Activated naive CD4-positive, alpha-beta T cell treated with anti-CD3 and anti-CD28 coated beads for 36 hours (primary cell): ENCODE data around the gene IP6K2. TPM values are rescaled to one million over a fixed set of nuclear protein-coding genes. Genes with fewer than 3 reads are reported as not detected.

Source experiments
- CTCF ChIA-PET: fragments of 350-600 bp; sonication (Branson Sonifier 250); formaldehyde crosslinking; loops from one replicate; lab custom pipeline; 2021; ENCODE audit warnings: antibody characterized with exemption; lab: Charles Lee
- DNase-seq: peaks from one replicate; pipeline ENCODE4 v3.0.0-alpha.2; 2020
- H3K27ac Mint-ChIP-seq: one replicate; pipeline ENCODE4 v1.8.0; 2021; ENCODE audit warnings: mild to moderate bottlenecking, mixed read lengths
- H3K27me3 Mint-ChIP-seq: one replicate; pipeline ENCODE4 v1.8.0; 2021; ENCODE audit warnings: low read depth, mixed read lengths
- H3K36me3 Mint-ChIP-seq: one replicate; pipeline ENCODE4 v1.8.0; 2021; ENCODE audit warnings: low read depth, mixed read lengths
- H3K4me1 Mint-ChIP-seq: one replicate; pipeline ENCODE4 v1.8.0; 2021; ENCODE audit warnings: low read depth, mixed read lengths
- H3K4me3 Mint-ChIP-seq: one replicate; pipeline ENCODE4 v1.8.0; 2021; ENCODE audit warnings: mild to moderate bottlenecking, moderate library complexity, mixed read lengths
- H3K9me3 Mint-ChIP-seq: one replicate; pipeline ENCODE4 v1.8.0; 2021; ENCODE audit warnings: mixed read lengths
- intact Hi-C: fragments of 100-400 bp; cut with micrococcal nuclease; formaldehyde crosslinking; loops from one replicate; pipeline ENCODE4 v1.15.1; 2023
- total RNA-seq, 2 experiments: library from RNA; stranded (reverse); gene quantifications; one replicate each; pipeline ENCODE4 v1.2.3, GENCODE V29; 2021

Gene IP6K2
- total RNA-seq, 2 experiments from 2014 or later: 64.3 to 68.3 TPM

DNA sequence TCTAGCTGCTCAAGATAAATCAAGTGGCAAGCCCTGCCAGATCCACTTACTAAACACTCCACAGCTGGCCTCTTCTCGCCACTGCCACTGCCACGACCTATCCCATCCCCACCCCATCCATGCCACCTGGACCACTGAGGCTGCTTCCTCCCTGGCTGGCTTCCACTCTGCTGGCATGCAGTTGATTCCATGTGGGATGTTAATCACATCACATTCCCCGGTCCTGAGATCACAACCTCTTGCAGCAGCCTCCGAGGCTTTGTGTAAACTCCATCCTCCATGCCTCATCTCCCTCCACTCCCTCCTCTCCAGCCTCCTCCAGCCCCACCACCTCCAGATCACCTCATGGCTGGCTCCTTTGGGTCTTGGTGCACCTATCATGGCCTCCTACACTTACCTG lies 39.0 kb downstream of the IP6K2 start:
- Mint-ChIP-seq H3K27ac (no peak overlapping the region), H3K4me1 (peaks cover 6% of the 10 kb centered on the region), H3K4me3 (no peak overlapping the region), H3K27me3 (no peaks in the 10 kb centered on the region), H3K9me3 (no peaks in the 10 kb centered on the region), H3K36me3 (peaks cover 25% of the 10 kb centered on the region)
- intact Hi-C loops: no loop called here
- no peak for DNase-seq
- CTCF ChIA-PET: no interaction called here

GRCh38 chr3:48674505-48674904 lies 42.5 kb downstream of the IP6K2 start:
- intact Hi-C loops: no loop called here
- DNase-seq: no peak
- CTCF ChIA-PET: interaction anchor here (1.3 to 1.4 kb wide), 2 partner anchors 10 to 239 kb away, joined by 4 to 6 read pairs; no protein-coding TSS in a partner anchor
- Mint-ChIP-seq H3K27ac (no peak overlapping the region), H3K36me3 (peaks cover 20% of the 10 kb centered on the region), H3K4me1 (no peaks in the 10 kb centered on the region), H3K4me3 (no peak overlapping the region), H3K27me3 (no peaks in the 10 kb centered on the region), H3K9me3 (no peaks in the 10 kb centered on the region)

GRCh38 chr3:48672522-48672921 lies 44.5 kb downstream of the IP6K2 start:
- DNase-seq: no peak
- no peaks in the 10 kb centered on the region for H3K4me1 Mint-ChIP-seq
- peaks cover 12% of the 10 kb centered on the region for H3K36me3 Mint-ChIP-seq
- no peaks in the 10 kb centered on the region for H3K27me3 Mint-ChIP-seq
- intact Hi-C loops: no loop called here
- H3K9me3 Mint-ChIP-seq: no peaks in the 10 kb centered on the region
- CTCF ChIA-PET: interaction anchor here (0.6 to 1.1 kb wide), 2 partner anchors 16 to 60 kb away, joined by 3 read pairs; no protein-coding TSS in a partner anchor
- H3K4me3 Mint-ChIP-seq: no peak overlapping the region
- H3K27ac Mint-ChIP-seq: no peak overlapping the region

- CTCF ChIA-PET: interaction anchor here (0.5 to 1.6 kb wide), 4 partner anchors 9 to 24 kb away, joined by 3 to 6 read pairs (median 3); no protein-coding TSS in a partner anchor
- intact Hi-C loops: loop anchor here (2.0 to 5.0 kb wide), 3 partner anchors 52 to 218 kb away; partner anchors contain the start of genes ATRIP, IP6K2 and PFKFB4
- H3K27me3 Mint-ChIP-seq: peaks cover 29% of the 10 kb centered on the region
- peaks cover 5% of the 10 kb centered on the region for H3K36me3 Mint-ChIP-seq
- H3K4me3 Mint-ChIP-seq: no peak overlapping the region
- peaks cover 17% of the 10 kb centered on the region for H3K4me1 Mint-ChIP-seq
- DNase-seq: no peak
- no peaks in the 10 kb centered on the region for H3K9me3 Mint-ChIP-seq
- H3K27ac Mint-ChIP-seq: no peak overlapping the region
These were observed 52.1 kb downstream of the IP6K2 start for GRCh38 chr3:48664929-48665328.

GRCh38 chr3:48664313-48664644 lies 52.7 kb downstream of the IP6K2 start:
- Mint-ChIP-seq H3K27me3 (peaks cover 34% of the 10 kb centered on the region), H3K9me3 (no peaks in the 10 kb centered on the region), H3K4me1 (peaks cover 17% of the 10 kb centered on the region), H3K27ac (no peak overlapping the region), H3K36me3 (peaks cover 5% of the 10 kb centered on the region), H3K4me3 (peak overlapping the region; percentile 38)
- DNase-seq: no peak
- CTCF ChIA-PET: interaction anchor here (0.6 to 1.6 kb wide), 4 partner anchors 10 to 102 kb away, joined by 3 to 6 read pairs (median 3); no protein-coding TSS in a partner anchor
- intact Hi-C loops: loop anchor here (2.0 to 5.0 kb wide), 3 partner anchors 53 to 217 kb away; partner anchors contain the start of genes ATRIP, IP6K2 and PFKFB4

GRCh38 chr3:48663489-48664312 lies 53.3 kb downstream of the IP6K2 start:
- peaks cover 35% of the 10 kb centered on the region for H3K27me3 Mint-ChIP-seq

DNA sequence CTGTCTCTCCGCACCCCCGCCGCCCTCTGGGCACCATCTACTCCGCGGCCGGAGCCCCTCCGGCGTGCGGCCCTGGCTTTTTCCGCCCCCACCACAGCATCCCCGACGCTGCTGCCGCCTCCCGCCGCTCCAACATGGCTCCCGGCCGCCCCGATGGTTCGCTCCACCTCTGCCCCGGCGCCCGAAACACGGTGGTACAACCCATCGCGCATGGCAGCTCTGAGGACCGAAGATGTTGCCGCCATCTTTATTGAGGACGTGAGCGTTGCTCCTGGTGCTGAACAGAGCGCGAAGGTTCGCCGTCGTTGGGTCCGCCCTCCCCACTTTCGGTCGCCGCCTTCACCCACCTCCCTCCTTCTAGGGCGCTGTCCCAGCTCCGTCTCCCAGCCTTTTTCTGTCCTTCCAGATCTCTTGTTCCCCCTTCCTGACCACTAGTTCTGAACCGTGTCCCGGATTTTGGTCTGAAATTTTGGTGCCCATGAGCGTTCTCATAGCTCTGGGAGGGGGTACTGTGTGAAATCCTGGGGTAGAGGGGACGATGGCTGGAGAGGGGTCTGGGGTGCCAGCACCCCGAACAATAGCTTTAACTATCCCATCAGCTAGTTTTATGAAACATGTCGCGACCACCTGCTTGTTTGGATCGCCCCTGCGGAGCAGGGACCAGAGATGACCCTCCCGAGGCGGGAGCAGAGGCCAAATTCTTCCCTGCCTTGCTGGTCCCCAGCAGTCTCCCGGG lies 54.1 kb downstream of the IP6K2 start, which contains the start of gene CELSR3:
Gene CELSR3, minus strand, starts transcription at position 134 of the 736 bp plus-strand sequence. CDS start 252 bp downstream, outside the sequence.
- Mint-ChIP-seq H3K27me3 (peaks cover 36% of the 10 kb centered on the region), H3K4me3 (peak within 1 kb of the TSS; percentile 84), H3K36me3 (peaks cover 5% of the 10 kb centered on the region), H3K27ac (peak within 1 kb of the TSS; percentile 61), H3K9me3 (no peaks in the 10 kb centered on the region), H3K4me1 (peaks cover 17% of the 10 kb centered on the region)
- DNase-seq: peak; percentile 68
- CTCF ChIA-PET: interaction anchor here (1.5 kb wide), 1 partner anchor 17 kb away, joined by 3 read pairs; no protein-coding TSS in a partner anchor
- intact Hi-C loops: loop anchor here (5.0 kb wide), 2 partner anchors 54 to 216 kb away; partner anchors contain the start of genes ATRIP and IP6K2

More at GRCh38 chr3:48663489-48664312, 53.3 kb downstream of the IP6K2 start:
- H3K9me3 Mint-ChIP-seq: no peaks in the 10 kb centered on the region
- intact Hi-C loops: loop anchor here (2.0 to 5.0 kb wide), 3 partner anchors 54 to 216 kb away; partner anchors contain the start of genes ATRIP, IP6K2 and PFKFB4
- peaks cover 17% of the 10 kb centered on the region for H3K4me1 Mint-ChIP-seq
- peaks cover 5% of the 10 kb centered on the region for H3K36me3 Mint-ChIP-seq
- CTCF ChIA-PET: interaction anchor here (0.6 to 1.6 kb wide), 4 partner anchors 11 to 102 kb away, joined by 3 to 6 read pairs (median 3); no protein-coding TSS in a partner anchor
- DNase-seq: peak; percentile 94
- H3K4me3 Mint-ChIP-seq: peak overlapping the region; percentile 84
- H3K27ac Mint-ChIP-seq: peak overlapping the region; percentile 61

DNA sequence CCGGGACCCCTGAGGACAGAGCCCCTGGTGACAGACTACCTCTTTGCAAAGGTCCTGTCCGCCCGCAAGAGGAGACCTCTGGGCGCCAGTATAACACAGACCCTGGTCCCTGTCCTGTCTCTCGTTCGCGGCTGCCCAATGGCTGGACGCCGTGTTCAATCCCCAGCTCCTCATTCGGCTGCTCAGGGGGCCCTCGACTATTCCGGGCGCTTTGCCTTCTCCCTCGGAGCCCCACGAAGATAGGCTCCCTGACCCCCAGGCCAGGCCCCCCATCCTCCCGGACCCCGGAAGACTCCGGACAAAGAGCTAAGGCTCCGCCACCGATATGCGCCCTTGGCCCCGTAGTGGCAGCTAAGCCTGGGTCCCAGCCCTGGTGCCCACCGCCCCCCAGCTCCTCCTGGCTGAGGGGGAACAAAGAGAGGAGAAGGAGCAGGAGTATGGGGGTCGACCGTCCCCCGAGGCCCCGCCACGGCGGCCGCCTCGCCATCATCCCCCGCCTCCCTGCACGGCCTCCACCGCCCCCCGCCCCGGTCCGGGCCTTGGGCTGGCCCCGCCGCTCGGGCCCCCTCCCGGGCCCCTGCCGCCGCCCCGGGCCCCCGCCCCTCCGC lies 54.8 kb downstream of the IP6K2 start:
- Mint-ChIP-seq H3K27me3 (peaks cover 36% of the 10 kb centered on the region), H3K27ac (no peak overlapping the region), H3K4me1 (peaks cover 20% of the 10 kb centered on the region), H3K36me3 (peaks cover 5% of the 10 kb centered on the region), H3K9me3 (no peaks in the 10 kb centered on the region), H3K4me3 (no peak overlapping the region)
- intact Hi-C loops: loop anchor here (5.0 kb wide), 2 partner anchors 55 to 215 kb away; partner anchors contain the start of genes ATRIP and IP6K2
- DNase-seq: no peak
- CTCF ChIA-PET: no interaction called here

- no peak overlapping the region for H3K27ac Mint-ChIP-seq
- peaks cover 5% of the 10 kb centered on the region for H3K36me3 Mint-ChIP-seq
- peaks cover 25% of the 10 kb centered on the region for H3K4me1 Mint-ChIP-seq
- DNase-seq: peak; percentile 77
- H3K9me3 Mint-ChIP-seq: no peaks in the 10 kb centered on the region
- CTCF ChIA-PET: no interaction called here
- peak overlapping the region; percentile 27 for H3K4me3 Mint-ChIP-seq
- intact Hi-C loops: loop anchor here (1.0 to 5.0 kb wide), 3 partner anchors 24 to 214 kb away; partner anchors contain the start of genes ATRIP, IP6K2 and NCKIPSD
- peaks cover 36% of the 10 kb centered on the region for H3K27me3 Mint-ChIP-seq
These were observed 55.4 kb downstream of the IP6K2 start for GRCh38 chr3:48661501-48662144.

- intact Hi-C loops: loop anchor here (1.0 to 5.0 kb wide), 3 partner anchors 24 to 214 kb away; partner anchors contain the start of genes ATRIP, IP6K2 and NCKIPSD
- peaks cover 26% of the 10 kb centered on the region for H3K4me1 Mint-ChIP-seq
- peaks cover 36% of the 10 kb centered on the region for H3K27me3 Mint-ChIP-seq
- no peak for DNase-seq
- peaks cover 1% of the 10 kb centered on the region for H3K36me3 Mint-ChIP-seq
- no peak overlapping the region for H3K4me3 Mint-ChIP-seq
- H3K9me3 Mint-ChIP-seq: no peaks in the 10 kb centered on the region
- H3K27ac Mint-ChIP-seq: no peak overlapping the region
- CTCF ChIA-PET: no interaction called here
These were observed 56.1 kb downstream of the IP6K2 start for GRCh38 chr3:48660800-48661400.
